Ishikawa (cell line): ENCODE measurements around the gene PRR23C.
A peak's percentile ranks its signal among the peaks of the same experiment; 100 is the strongest.

Experiments used
- CEBPB ChIP-seq: IDR thresholded peaks from 2 replicates; pipeline ENCODE4 v1.6.1; 2012
- CREB1 ChIP-seq: IDR thresholded peaks from 2 replicates; pipeline ENCODE4 v1.6.1; 2012; ENCODE audit warnings: low read depth
- EGR1 ChIP-seq: IDR thresholded peaks from 2 replicates; pipeline ENCODE4 v1.6.1; 2012
- EP300 ChIP-seq: IDR thresholded peaks from 2 replicates; pipeline ENCODE4 v1.6.1; 2012; ENCODE audit warnings: borderline replicate concordance
- FOXM1 ChIP-seq: IDR thresholded peaks from 2 replicates; pipeline ENCODE4 v1.6.1; 2012; ENCODE audit warnings: low read depth, borderline replicate concordance
- NFIC ChIP-seq: IDR thresholded peaks from 2 replicates; pipeline ENCODE4 v1.6.1; 2012
- RAD21 ChIP-seq: IDR thresholded peaks from 2 replicates; pipeline ENCODE4 v1.6.1; 2012; ENCODE audit warnings: low read depth
- TAF1 ChIP-seq: IDR thresholded peaks from 2 replicates; pipeline ENCODE4 v1.6.1; 2012; ENCODE audit warnings: low read depth, mild to moderate bottlenecking
- TCF12 ChIP-seq: IDR thresholded peaks from 2 replicates; pipeline ENCODE4 v1.6.1; 2012; ENCODE audit warnings: low read depth
- TEAD4 ChIP-seq: IDR thresholded peaks from 2 replicates; pipeline ENCODE4 v1.6.1; 2012
- YY1 ChIP-seq: IDR thresholded peaks from 2 replicates; pipeline ENCODE4 v1.6.1; 2012; ENCODE audit warnings: low read depth
- ZBTB7A ChIP-seq: IDR thresholded peaks from 2 replicates; pipeline ENCODE4 v1.6.1; 2012; ENCODE audit warnings: low read depth
- TF ChIP-seq, protein P1 (sequence below): IDR thresholded peaks from 2 replicates; pipeline ENCODE4 v1.6.1; 2012
- TF ChIP-seq, protein P2 (sequence below): IDR thresholded peaks from 2 replicates; pipeline ENCODE4 v1.6.1; 2012; ENCODE audit warnings: low read depth, mild to moderate bottlenecking
- TF ChIP-seq, protein P3 (sequence below): IDR thresholded peaks from 2 replicates; pipeline ENCODE4 v1.6.1; 2012

PRR23C gene

DNA sequence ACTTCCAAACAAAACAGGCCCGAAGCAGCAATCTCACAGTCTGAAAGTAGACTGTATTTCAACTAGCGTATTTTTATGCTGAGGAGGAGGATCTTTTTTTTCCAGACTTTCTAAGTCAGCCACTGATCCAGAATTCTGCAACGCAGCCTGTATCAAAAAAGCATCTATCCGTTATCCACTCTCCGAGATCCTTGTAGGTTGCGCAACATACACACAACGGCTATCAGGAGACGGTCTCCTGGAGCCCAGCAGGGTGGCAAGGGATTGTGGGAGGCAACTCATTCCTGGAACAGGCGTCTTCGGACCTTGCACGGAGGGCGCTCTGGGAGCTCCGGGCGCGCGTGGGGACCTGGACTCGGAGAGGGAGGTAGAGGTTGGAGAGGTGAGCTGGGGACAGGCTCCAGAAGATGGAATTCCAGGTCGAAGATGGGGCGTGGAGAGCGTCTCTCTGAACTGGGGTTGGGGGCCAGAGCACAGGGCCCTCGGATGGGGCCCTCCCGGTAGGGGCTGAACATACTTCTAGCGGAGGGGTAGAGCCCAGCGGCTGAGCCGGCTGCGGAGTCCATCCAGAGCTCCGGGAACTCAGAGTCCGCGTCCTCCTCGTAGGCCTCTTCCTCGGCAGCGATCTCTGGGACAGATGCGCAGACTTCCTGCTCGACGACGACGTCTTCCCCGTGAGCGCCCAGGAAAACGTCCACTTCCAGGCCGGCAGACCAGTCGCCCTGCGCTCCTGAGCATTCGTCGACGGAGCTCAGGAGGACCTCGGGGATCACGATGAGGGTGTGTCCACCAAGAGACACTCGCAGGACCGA, 932 bp downstream of the PRR23C start:
- no peak for TF ChIP-seq CREB1
- TF ChIP-seq YY1 = no peak
- TF ChIP-seq TCF12 = no peak
- TF ChIP-seq CEBPB = peak; percentile 64

DNA sequence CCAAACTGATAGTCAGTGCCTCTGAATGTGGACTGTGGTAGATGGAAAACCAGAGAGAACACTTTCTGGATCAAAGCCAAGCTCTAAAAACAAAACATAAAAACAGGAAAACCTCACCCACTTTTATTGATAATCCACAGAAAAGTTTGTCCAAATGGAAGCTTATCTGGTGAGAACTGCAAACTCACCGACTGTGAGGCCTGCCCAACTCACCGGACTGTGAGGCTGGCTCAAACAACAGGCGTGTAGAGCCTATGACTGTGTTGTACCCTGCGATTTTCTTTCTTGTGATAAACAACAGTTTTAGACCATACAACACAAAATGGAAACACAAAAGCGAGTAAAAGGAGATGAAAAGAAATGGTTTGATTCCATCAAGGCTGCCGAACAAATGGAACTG, 7.2 kb downstream of the PRR23C start:
- TF ChIP-seq, protein P1, sequence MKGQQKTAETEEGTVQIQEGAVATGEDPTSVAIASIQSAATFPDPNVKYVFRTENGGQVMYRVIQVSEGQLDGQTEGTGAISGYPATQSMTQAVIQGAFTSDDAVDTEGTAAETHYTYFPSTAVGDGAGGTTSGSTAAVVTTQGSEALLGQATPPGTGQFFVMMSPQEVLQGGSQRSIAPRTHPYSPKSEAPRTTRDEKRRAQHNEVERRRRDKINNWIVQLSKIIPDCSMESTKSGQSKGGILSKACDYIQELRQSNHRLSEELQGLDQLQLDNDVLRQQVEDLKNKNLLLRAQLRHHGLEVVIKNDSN = no peak

DNA sequence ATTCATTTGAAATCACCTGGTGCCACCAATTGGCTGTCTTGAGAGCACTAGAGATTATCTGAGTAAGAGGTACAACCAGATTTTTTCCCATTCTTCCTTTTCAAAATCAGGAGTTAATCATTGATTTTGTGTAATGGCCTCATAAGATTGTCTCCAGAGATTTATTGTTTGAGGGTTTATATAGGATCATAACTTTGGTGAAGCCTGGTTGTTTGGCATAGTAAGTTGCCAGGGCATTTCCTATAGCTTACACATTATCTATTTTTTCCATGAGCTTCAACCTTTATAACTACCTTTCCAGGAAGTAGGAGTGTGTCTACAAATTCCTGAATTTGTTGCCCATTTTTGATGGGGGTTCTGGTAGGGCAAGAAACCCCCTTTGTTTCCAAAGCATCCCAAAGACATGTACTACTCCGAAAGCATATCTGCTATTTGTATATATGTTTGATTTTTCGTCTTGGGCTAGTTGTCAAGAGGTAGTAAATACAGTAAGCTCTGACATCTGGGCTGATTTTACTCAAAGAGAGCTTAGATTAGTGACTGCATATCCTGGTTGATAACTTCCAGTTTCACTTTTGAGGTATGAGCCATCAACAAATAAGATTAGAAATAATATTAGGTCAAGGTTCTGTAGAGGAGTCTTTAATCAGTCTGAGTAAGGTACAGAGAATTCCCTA, 12.2 kb downstream of the PRR23C start:
- TF ChIP-seq, protein P2, sequence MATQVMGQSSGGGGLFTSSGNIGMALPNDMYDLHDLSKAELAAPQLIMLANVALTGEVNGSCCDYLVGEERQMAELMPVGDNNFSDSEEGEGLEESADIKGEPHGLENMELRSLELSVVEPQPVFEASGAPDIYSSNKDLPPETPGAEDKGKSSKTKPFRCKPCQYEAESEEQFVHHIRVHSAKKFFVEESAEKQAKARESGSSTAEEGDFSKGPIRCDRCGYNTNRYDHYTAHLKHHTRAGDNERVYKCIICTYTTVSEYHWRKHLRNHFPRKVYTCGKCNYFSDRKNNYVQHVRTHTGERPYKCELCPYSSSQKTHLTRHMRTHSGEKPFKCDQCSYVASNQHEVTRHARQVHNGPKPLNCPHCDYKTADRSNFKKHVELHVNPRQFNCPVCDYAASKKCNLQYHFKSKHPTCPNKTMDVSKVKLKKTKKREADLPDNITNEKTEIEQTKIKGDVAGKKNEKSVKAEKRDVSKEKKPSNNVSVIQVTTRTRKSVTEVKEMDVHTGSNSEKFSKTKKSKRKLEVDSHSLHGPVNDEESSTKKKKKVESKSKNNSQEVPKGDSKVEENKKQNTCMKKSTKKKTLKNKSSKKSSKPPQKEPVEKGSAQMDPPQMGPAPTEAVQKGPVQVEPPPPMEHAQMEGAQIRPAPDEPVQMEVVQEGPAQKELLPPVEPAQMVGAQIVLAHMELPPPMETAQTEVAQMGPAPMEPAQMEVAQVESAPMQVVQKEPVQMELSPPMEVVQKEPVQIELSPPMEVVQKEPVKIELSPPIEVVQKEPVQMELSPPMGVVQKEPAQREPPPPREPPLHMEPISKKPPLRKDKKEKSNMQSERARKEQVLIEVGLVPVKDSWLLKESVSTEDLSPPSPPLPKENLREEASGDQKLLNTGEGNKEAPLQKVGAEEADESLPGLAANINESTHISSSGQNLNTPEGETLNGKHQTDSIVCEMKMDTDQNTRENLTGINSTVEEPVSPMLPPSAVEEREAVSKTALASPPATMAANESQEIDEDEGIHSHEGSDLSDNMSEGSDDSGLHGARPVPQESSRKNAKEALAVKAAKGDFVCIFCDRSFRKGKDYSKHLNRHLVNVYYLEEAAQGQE = no peak
- TF ChIP-seq EGR1 = no peak
- TF ChIP-seq FOXM1 = no peak

DNA sequence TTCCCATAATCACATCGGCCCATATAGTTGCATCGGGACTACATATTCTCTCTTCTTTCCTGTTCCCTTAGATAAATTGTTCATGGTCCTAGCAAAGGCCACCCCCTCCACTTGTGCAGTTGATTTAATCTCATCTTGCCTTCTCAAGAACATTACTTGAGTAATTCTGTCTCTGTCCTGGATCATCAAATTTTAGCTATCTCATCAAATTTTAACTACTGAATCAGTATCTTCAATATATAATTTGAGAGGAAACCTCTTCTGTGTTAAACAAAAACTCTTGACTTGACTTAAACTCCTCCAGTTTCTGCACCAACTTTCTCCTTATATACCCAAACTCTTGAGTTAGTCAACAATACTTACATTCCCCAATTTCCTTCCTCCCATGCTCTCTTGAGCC, 19.7 kb downstream of the PRR23C start:
- TF ChIP-seq ZBTB7A (no peak), TCF12 (no peak), CEBPB (no peak), TAF1 (no peak), NFIC (no peak), CREB1 (no peak), YY1 (no peak), EGR1 (no peak)
- TF ChIP-seq, protein P3, sequence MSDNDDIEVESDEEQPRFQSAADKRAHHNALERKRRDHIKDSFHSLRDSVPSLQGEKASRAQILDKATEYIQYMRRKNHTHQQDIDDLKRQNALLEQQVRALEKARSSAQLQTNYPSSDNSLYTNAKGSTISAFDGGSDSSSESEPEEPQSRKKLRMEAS = no peak
- TF ChIP-seq, protein P2 = no peak
- TF ChIP-seq, protein P1 = no peak

DNA sequence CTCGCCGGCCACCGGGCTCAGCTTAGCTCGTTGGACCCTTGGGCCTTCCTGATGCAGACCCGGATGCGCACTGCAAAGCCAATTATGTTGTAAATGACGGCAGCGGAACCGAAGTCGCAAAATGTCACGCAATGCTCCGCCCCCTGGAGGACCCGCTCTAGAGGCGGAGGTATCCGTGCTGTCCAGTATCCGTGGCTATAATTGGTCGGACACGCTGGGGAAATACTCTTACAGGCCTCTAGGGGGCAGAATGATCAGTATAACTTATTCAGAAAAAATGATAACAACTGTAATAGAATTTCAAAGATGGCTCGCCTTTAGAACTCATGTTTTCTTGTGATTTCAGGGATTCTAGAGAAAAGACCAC, 23.8 kb downstream of the PRR23C start, which contains the start of gene PRR23B:
Gene PRR23B, minus strand, starts transcription at position 59 of the 367 bp plus-strand sequence. CDS start 265 bp downstream, outside the sequence.
- TF ChIP-seq ZBTB7A = no peak
- TF ChIP-seq, protein P2 = no peak
- TF ChIP-seq, protein P3 = no peak
- TF ChIP-seq, protein P1 = no peak
- TF ChIP-seq TEAD4 = no peak
- TF ChIP-seq EP300 = no peak
- TF ChIP-seq RAD21 = no peak
- no peak for TF ChIP-seq EGR1
- TF ChIP-seq YY1 = no peak
- no peak for TF ChIP-seq CREB1
- no peak for TF ChIP-seq TCF12
- TF ChIP-seq TAF1 = no peak
- TF ChIP-seq CEBPB = no peak
- no peak for TF ChIP-seq NFIC
- no peak for TF ChIP-seq FOXM1
